Sigmoid colon (tissue), 7 donors: ENCODE results near the gene LNPEP. TPM values are rescaled to one million over a fixed set of nuclear protein-coding genes. Genes with fewer than 3 reads are reported as not detected.

Source experiments
- DNase-seq: peaks from one replicate; pipeline ENCODE4 v3.0.0-alpha.2; 2019
- H3K27ac ChIP-seq, 4 donors: fragments of 200-600 bp; sonication (generic); one replicate each; pipeline ENCODE4 v1.5.1; 2016 to 2019; ENCODE audit warnings: mild to moderate bottlenecking in 1 of 4
- H3K27me3 ChIP-seq, 3 donors: fragments of 200-600 bp; sonication (generic); one replicate each; pipeline ENCODE4 v1.5.1; 2019; ENCODE audit warnings: mild to moderate bottlenecking in 1 of 3
- H3K36me3 ChIP-seq, 4 donors: fragments of 200-600 bp; sonication (generic); one replicate each; pipeline ENCODE4 v1.5.1; 2016 to 2019
- H3K4me1 ChIP-seq, 4 donors: fragments of 200-600 bp; sonication (generic); one replicate each; pipeline ENCODE4 v1.5.1; 2017 to 2019
- H3K4me3 ChIP-seq, 4 donors: fragments of 200-600 bp; sonication (generic); one replicate each; pipeline ENCODE4 v1.5.1; 2017 to 2019; ENCODE audit warnings: mild to moderate bottlenecking in 2 of 4, moderate library complexity in 1 of 4
- H3K9me3 ChIP-seq, 4 donors: fragments of 200-600 bp in 3 of 4; sonication (generic) in 3 of 4; one replicate each; pipeline versions ENCODE4 v1.5.1 to v1.6.1; 2013 to 2019
- EP300 ChIP-seq, 4 donors: sonication (generic); formaldehyde crosslinking; IDR thresholded peaks; one replicate each; pipeline ENCODE4 v1.6.1; 2017; ENCODE audit warnings: antibody characterized with exemption in 4 of 4
- POLR2A ChIP-seq, 2 donors: fragments of 450-650 bp; IDR thresholded peaks; one replicate each; pipeline ENCODE4 v1.6.1; 2016; ENCODE audit warnings: antibody characterized with exemption in 2 of 2, mild to moderate bottlenecking in 2 of 2, moderate library complexity in 2 of 2
- POLR2AphosphoS5 ChIP-seq, 4 donors: sonication (generic); formaldehyde crosslinking; IDR thresholded peaks; one replicate each; pipeline ENCODE4 v1.6.1; 2017; ENCODE audit warnings: antibody characterized with exemption in 4 of 4
- WGBS, 2 donors: extraction: QIAGEN DNeasy Blood & Tissue Kit; methylation state at CpG; one replicate each; pipeline ENCODE4 v1.1.7; 2013; 5-methylcytosine and 5-hydroxymethylcytosine counted together
- intact Hi-C: fragments of 100-400 bp; cut with DNase I; formaldehyde crosslinking; loops from one replicate; pipeline ENCODE4 v1.15.1; 2023
- polyA plus RNA-seq, 3 donors: library from polyadenylated mRNA; stranded (reverse); fragments of 200-250 nt; gene quantifications; one replicate each; pipeline ENCODE4 v1.2.3, GENCODE V29; 2013
- total RNA-seq, 4 donors: library from RNA; depleted of rRNA; stranded (reverse); fragments of >200 nt; gene quantifications; one replicate each; pipeline ENCODE4 v1.1.0, GENCODE V29; 2016
- TF ChIP-seq, protein P1 (sequence below), 4 experiments: fragments of 450-650 bp in 3 of 4; fragments of 200-600 bp in 1 of 4; IDR thresholded peaks; one replicate each; pipeline ENCODE4 v1.5.1; 2016 to 2019; ENCODE audit warnings: antibody characterized with exemption in 4 of 4, mild to moderate bottlenecking in 3 of 4, moderate library complexity in 2 of 4
- donor health status: healthy with polysubstance abuse.
- donor health status: Bipolar disorder and iron deficiency.
- donor health status: healthy.

LNPEP gene
- total and polyA plus RNA-seq, 7 donors, result 1.4 to 68.1 (median 45.2) TPM

GRCh38 chr5:97071101-97071500 is 135.2 kb downstream of the LNPEP start:
- Histone ChIP-seq H3K27me3 (no peaks in the 10 kb centered on the region), H3K4me1 (peaks cover 0 to 32% (median 19%) of the 10 kb centered on the region in 4 donors), H3K27ac (peak overlapping the region; percentile 15 to 81 (median 74)), H3K36me3 (no peaks in the 10 kb centered on the region), H3K9me3 (no peaks in the 10 kb centered on the region), H3K4me3 (no peak overlapping the region)
- peak; percentile 83 for DNase-seq
- 71 to 78% methylated on average over 8 of the region's 8 CpGs for WGBS, 2 donors
- TF ChIP-seq POLR2A (IDR thresholded peaks at IDR 0.05) (no peak), EP300 (IDR thresholded peaks at IDR 0.05) (peak in 1 of 4 donors; percentile 45), POLR2AphosphoS5 (IDR thresholded peaks at IDR 0.05) (peak; percentile 33 to 70 (median 64))
- intact Hi-C loops, result no loop called here

DNA sequence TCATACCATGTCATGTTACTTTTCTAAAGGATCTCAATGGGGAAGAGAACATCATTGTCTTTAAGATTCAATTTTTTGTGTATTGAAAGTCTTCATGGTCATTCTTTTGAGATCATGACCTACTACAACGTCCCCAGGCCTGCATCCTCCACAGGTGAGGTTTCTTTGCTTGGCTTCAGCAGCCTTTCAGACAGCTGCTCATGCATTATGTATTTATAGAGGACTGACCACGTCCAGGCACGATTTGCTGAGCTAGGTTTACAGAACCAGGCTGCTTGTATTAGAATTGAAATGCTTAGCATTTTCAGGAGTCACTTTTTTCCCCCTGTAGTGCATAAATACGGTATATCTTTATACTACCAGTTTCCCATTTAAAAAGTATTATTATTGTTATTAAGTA is 136.1 kb downstream of the LNPEP start:
- DNase-seq, result no peak
- TF ChIP-seq POLR2AphosphoS5 (IDR thresholded peaks at IDR 0.05) (no peak), POLR2A (IDR thresholded peaks at IDR 0.05) (no peak), EP300 (IDR thresholded peaks at IDR 0.05) (no peak)
- TF ChIP-seq, protein P1, sequence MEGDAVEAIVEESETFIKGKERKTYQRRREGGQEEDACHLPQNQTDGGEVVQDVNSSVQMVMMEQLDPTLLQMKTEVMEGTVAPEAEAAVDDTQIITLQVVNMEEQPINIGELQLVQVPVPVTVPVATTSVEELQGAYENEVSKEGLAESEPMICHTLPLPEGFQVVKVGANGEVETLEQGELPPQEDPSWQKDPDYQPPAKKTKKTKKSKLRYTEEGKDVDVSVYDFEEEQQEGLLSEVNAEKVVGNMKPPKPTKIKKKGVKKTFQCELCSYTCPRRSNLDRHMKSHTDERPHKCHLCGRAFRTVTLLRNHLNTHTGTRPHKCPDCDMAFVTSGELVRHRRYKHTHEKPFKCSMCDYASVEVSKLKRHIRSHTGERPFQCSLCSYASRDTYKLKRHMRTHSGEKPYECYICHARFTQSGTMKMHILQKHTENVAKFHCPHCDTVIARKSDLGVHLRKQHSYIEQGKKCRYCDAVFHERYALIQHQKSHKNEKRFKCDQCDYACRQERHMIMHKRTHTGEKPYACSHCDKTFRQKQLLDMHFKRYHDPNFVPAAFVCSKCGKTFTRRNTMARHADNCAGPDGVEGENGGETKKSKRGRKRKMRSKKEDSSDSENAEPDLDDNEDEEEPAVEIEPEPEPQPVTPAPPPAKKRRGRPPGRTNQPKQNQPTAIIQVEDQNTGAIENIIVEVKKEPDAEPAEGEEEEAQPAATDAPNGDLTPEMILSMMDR (IDR thresholded peaks at IDR 0.05), result no peak
- Histone ChIP-seq H3K9me3 (no peaks in the 10 kb centered on the region), H3K27me3 (no peaks in the 10 kb centered on the region), H3K4me1 (peaks cover 0 to 26% (median 19%) of the 10 kb centered on the region in 4 donors), H3K27ac (peak overlapping the region in 3 of 4 donors; percentile 69 to 81 (median 78)), H3K4me3 (no peak overlapping the region), H3K36me3 (no peaks in the 10 kb centered on the region)
- intact Hi-C loops, result no loop called here
- 84 to 93% methylated on average over 4 of the region's 4 CpGs for WGBS, 2 donors

- TF ChIP-seq EP300 (IDR thresholded peaks at IDR 0.05), result no peak
- TF ChIP-seq POLR2A (IDR thresholded peaks at IDR 0.05), result no peak
- TF ChIP-seq POLR2AphosphoS5 (IDR thresholded peaks at IDR 0.05), result no peak
- TF ChIP-seq, protein P1 (IDR thresholded peaks at IDR 0.05), result no peak
- Histone ChIP-seq H3K27ac (no peak overlapping the region), H3K4me1 (peaks cover 0 to 19% (median 12%) of the 10 kb centered on the region in 4 donors), H3K27me3 (no peaks in the 10 kb centered on the region), H3K36me3 (no peaks in the 10 kb centered on the region), H3K9me3 (no peaks in the 10 kb centered on the region), H3K4me3 (no peak overlapping the region)
- 76 to 92% methylated on average over 2 of the region's 2 CpGs for WGBS, 2 donors
- no peak for DNase-seq
- intact Hi-C loops, result no loop called here
Observed at GRCh38 chr5:97072696-97073095, 136.8 kb downstream of the LNPEP start.

GRCh38 chr5:97073420-97073819 is 137.5 kb downstream of the LNPEP start:
- Histone ChIP-seq H3K36me3 (no peaks in the 10 kb centered on the region), H3K9me3 (no peaks in the 10 kb centered on the region), H3K4me3 (no peak overlapping the region), H3K4me1 (peaks cover 0 to 15% (median 10%) of the 10 kb centered on the region in 4 donors), H3K27me3 (no peaks in the 10 kb centered on the region), H3K27ac (no peak overlapping the region)
- TF ChIP-seq EP300 (IDR thresholded peaks at IDR 0.05) (no peak), POLR2A (IDR thresholded peaks at IDR 0.05) (no peak), POLR2AphosphoS5 (IDR thresholded peaks at IDR 0.05) (no peak)
- TF ChIP-seq, protein P1 (IDR thresholded peaks at IDR 0.05), result no peak
- WGBS, 2 donors, result 85 to 97% methylated on average over 3 of the region's 3 CpGs
- no peak for DNase-seq
- intact Hi-C loops, result no loop called here

DNA sequence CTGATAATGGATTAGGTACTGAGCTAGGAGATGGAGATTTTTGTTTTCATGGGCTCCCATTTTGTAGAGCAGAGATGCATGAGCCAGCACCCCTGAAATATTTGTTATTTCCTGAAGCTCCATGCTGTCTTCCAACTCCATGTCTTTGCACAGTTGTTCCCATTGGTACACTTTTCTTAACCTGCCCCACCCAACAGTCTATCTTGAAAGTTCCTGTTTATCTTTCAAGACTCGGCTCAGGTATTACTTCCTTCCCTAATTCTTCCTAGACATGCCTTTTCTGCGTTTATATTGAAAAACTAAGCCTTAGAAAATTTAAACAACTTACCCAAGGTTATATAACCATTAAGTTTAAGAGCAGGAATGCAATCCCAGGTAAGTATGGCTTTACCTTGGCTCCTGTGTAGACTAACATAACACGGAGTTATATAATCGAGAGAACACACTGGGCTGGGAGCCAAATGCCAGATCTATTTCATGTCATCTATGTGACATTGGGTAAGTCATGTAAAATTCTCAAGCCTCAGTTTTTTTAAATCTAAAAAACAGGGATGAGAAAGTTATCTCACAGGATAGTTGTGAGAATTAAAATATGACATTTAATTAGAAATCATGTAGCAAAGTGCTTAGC is 139.1 kb downstream of the LNPEP start:
- Histone ChIP-seq H3K4me1 (peaks cover 0 to 15% (median 10%) of the 10 kb centered on the region in 4 donors), H3K9me3 (no peaks in the 10 kb centered on the region), H3K27me3 (no peaks in the 10 kb centered on the region), H3K27ac (no peak overlapping the region), H3K4me3 (no peak overlapping the region), H3K36me3 (no peaks in the 10 kb centered on the region)
- intact Hi-C loops, result no loop called here
- TF ChIP-seq, protein P1 (IDR thresholded peaks at IDR 0.05), result no peak
- TF ChIP-seq POLR2A (IDR thresholded peaks at IDR 0.05), result no peak
- TF ChIP-seq POLR2AphosphoS5 (IDR thresholded peaks at IDR 0.05), result no peak
- TF ChIP-seq EP300 (IDR thresholded peaks at IDR 0.05), result no peak
- 16 to 52% methylated on average over 4 of the region's 4 CpGs for WGBS, 2 donors
- DNase-seq, result no peak
